Limb (tissue), 2 donors: ENCODE results near the gene GRP.
A peak's percentile ranks its signal among the peaks of the same experiment; 100 is the strongest.

Source experiments
- DNase-seq, 2 donors: peaks; one replicate each; pipeline ENCODE4 v3.0.0-alpha.2; 2016; ENCODE audit errors: extremely low spot score in 2 of 2

GRP gene

DNA sequence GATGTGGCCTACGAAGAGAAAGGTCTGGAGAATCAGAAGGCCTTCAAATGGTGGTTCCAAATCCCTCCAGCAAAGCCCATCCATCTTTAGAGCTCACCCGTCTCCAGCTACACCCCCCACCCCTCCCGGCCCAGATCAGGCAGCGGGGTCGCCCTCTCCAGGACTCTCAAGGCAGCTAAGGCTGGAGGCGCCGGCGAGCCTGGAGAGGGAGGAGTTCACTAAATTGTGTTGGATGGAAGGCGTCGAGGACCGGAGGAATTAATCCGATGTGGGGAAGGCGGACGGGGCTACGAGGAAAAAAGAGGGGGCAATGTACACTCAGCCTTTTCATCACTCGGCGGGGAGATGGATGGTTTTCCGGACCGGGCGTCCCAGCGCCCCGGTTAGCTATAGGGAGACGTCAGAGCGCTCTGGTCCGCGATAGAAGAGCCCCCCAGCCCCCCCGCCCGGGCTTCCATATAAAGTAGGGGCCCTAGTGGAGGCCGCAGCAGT lies at the start of gene GRP:
TSS of gene GRP (plus strand) at position 487 of the 492 bp plus-strand sequence. CDS start 108 bp downstream, outside the sequence.
- peak in 1 of 2 donors; percentile 34 for DNase-seq

DNA sequence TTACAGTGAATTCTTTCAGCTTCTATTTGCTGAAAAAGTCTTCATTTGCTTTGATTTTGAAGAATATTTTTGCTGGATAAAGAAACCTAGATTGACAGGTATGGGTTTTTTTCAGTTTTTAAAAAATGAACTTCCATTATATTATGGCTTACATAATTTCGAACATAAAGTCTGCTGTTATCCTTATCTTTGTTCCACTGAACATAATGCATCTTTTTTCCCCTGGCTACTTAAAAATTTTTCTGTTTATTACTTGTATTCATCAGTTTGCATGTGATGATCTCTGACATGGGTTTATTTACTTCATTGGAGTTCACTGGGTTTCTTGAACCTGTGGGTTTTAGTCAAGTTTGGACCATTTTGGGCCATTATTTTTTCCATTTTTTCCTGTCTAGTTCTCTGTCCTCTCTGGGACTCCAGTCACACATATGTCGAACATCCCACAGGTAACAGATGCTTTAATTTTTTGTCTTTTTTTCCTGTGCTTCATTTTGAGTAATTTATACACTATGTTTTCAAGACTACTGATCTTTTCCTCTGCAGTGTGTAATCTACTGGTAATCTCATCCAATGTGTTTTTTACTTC lies 47.2 kb upstream of the GRP start:
- DNase-seq = no peak

DNA sequence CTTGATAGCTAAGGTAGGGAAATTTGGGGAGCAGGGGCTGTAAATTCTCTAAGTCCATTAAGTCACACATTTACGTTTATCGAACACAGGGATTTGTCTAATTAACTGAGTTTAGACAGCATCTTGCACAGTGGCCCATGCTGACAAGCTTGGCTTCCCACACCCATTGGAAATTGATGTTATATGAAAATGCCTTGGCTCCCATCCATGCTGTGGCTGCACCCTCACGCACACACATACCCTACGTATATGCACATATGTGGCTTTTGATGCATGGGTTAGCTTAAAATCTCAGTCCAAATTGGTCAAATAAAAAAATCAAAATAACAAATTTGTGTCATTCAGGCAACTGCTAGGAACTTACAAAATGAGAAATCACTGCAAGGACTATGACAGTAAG lies 42.5 kb upstream of the GRP start:
- no peak for DNase-seq

DNA sequence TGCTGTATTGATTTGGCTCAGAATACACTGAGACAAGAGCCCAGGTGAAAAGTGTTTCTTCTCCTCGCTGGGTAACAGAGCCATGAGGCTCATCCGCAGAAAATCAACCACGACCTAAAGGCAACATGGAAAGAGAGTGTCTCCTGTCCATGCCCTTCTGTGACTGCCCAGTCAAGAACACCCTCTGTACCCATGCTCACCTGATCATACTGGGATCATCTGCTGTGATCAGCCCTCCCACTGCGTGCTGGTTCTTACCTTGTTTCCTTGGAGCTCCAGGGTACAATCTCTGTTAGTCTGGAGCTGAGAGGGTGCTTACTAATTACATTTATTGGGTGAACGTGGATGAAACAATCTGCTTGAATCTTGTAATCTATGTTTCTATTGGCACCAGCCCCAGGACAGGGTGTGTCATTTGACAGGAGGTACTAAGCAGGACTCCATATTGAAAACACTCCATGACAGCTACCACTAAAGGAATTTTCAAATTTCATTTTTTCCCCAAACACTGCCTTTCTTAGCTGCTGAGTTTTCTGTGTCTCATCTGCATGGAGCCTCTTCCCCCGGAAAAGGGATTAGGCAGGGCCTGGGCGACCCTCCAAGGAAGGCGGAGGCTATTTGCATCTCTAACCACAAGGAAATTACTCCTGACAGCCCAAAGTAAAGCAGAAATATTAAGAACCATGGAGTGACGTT lies 39.7 kb upstream of the GRP start:
- DNase-seq = peak in 1 of 2 donors; percentile 10

DNA sequence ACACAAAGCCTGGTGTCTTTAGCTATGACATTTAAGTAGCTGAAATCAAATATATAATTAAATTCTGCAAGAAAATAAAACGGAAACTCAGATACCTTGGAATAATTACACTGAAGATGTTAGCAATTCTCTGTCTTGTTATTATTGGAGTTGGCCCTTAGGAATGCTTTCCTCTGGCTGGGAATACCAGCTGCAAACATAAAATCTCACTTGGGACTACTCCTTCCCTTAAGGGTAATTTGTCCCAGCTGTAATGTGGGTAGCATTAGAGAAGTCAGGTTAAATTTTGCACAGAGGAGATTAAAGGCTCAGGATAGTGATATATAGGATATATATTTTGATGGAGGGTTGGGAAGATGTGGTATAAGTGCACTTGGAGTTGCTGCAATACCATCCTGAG lies 37.3 kb upstream of the GRP start:
- DNase-seq = no peak

DNA sequence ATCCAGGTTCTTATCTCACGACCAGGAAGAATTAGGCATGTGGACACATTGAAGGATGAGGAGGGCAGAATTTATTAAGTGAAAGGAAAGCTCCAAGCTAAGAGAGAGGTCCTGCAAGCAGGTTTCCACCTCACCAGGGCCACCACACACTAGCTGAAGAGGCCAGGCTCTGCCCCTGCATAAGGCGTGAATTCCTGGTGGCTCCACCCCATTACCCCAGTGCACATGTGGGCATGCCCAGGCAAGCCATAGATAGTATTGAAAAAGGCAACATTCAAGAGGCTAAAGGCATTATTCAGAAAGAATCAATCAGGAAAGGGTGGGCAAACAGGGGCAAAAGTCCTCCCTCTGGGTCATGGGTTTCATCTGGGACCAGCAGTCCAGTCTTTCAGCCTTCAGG lies 30.9 kb upstream of the GRP start:
- DNase-seq = no peak

DNA sequence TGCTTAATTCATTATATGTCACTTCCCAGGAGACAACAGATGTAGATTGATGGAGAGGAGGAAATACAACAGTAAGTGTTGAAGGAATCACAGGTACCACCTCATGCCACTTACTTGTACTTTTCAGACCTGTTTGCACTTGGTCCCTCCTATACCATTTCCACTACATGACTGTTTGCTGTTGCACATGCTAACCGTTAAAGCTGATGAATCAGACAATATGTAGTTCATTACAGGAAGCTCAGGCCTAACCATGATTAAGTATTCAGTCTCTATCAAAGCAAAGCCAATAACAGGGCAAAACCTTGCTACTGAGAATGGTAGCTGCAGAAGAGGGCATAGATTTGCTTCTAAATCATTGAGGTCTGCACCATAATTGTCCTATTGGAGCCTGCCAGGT lies 30.2 kb upstream of the GRP start:
- DNase-seq = no peak

DNA sequence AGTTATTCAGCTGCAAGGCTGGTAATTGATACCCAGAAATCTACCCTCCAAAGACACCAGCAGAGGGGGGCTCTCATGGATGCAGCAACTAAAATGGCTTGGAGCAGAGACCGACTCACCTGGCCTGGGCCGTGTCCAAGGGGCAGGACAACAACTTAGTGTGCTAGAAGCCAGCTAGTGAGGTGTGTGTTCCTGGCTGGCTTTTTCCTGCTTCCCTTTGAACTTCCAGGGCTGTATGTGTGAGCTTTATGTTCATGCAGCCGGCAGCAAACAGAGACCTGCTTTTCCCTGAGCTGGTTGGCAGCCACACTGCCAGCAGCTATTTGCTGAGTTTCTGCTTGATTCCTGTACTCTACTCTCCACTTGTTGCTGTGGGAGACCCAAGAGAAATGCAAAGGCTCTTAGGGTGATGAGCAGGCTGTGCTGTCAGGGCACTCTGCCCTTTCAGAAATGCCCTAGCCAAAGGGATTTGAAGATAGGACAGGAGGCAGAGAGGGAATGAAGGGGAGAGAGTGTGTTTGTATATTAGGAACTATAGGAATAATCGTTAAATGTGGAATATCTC lies 23.7 kb upstream of the GRP start:
- DNase-seq = peak in 1 of 2 donors; percentile 33

DNA sequence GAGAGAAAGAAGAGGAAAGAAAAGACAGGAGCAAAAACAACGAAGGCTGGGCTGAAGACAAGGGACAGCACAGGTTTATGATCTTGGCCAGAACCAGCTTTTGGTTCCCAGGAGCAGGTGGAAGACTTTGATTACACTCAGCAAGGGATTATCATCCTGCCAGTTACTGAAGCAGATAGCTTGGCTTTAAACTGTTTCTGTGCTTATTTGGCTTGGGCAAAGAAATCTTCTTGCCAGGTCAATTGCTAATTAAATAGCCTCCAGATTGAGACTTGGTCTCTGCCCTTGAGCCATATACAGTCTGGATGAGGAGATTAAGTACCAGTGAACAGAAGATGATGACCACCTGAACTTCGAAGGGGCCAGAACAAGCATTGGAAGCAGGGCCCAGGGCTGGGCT lies 22.3 kb upstream of the GRP start:
- DNase-seq = no peak

DNA sequence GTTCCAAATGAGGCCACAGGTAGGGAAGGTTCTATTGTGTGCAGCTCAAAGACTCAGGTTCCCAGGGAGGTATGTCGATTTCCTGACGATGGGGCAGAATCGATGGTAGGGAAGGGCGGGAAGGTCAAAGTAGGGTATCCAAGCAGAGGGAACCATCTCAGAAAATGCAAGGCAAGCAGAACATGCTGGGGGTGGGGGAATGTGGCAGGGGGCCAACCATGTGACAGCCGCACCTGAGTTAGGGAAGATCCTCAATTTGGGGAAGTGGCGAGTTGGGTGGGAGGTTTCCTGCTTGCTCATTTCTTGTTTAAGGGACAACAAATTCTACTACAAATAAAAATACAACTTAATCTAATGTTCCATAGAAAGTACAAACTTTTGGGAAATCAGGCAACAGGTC lies 21.7 kb upstream of the GRP start:
- no peak for DNase-seq

DNA sequence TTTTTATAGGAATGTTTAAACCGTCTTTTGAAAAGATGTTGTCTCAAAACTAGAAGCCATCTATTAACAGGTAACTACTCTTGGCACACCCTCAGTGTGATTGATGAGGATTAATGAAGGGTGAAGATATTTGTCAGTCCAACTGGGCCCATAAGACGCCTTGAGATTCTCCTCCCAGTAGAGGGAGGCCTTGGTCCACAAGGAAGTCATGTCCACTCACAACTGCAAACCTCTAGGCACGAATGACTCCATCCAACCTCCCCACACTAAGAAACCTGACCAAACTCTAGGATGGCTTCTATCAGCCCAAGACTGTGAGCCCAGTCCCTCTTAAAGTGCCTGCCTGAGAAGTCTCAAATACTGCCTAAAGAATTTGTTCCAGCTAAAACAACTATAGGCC lies 19.2 kb upstream of the GRP start:
- no peak for DNase-seq

DNA sequence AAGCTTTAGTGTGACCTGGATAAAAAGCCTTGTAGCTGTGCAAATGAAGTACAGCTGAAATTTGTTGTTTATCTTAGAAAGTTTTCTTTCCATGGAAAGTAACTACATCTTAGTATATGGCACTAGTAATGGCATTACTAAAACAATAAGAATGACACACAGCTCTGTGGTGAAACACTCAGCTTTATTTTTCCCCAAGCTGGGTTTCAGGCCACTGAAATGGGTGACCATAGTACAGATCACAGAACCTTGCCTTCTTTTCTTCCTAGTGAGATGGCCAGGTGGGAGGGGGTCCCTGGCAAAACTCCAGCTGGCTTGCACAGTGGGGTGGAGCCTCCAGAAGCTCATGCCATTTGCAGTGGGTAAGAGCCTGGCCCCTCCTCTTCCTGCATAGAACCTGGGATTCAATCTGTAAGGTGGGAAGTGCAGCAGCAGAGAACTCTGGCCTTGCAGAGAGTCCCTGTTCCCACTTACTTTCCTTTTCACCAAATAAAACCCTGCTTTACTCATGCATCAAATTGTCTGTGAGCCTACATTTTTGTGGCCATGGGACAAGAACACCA lies 17.6 kb upstream of the GRP start:
- no peak for DNase-seq

DNA sequence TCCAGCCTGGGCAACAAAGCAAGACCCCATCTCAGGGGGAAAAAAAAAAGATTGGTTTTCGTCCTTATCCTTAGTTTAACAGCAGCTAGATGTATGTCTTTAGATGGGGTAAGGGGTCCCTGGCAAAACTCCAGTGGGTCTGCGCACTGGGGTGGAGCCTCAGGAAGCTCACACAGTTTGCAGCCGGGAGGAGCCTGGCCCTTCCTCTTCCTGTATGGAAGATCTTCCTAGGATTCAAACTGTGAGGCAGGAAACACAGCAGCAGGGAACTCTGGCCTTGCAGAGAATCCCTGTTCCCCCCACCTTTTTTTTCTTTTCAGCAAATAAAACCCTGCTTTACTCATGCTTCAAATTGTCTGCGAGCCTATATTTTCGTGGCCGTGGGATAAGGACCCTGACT lies 12.5 kb upstream of the GRP start:
- no peak for DNase-seq

DNA sequence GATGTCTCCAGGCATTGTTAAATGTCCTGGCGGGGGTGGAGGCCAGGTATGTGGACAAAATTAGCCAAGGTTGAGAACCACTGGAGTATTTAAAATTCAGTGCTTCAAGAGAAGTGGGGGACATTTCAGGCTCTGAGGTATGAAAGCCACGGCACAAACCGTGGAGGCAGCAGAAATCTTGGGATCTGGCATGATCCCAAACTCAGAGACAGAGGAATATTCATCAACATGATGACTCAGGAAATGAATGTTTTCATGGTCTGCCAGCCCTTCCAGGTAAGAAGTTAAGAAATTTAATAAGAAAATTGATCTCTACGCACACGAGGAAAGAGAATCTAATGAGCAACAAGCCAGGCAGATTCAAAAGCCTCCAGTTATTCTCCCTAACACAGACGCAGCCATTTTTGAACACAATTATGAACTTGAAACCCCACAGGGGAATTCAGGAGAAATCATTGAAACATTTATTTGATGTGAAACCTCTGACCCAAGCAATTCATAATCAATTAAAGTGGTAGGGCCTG lies 11.3 kb upstream of the GRP start:
- DNase-seq = no peak

DNA sequence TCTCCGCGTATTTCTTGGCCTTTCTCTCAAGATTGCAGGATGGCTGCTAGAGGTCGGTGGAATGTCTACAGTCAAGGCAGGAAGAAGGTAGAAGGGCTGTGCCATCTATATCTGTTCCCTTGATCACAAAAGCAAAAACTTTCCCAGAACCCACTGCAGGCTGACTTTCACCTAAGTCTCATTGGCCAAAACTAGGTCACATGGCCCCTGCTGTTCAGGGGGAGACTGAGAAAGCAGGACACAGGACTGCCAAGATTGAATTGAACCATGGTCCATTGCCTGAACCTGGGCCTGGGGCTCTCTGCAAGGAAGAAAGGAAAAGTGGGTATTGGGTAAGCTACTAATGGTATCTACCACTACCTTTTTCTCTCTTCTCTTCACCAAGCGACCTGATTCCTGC lies 9.7 kb upstream of the GRP start:
- no peak for DNase-seq

DNA sequence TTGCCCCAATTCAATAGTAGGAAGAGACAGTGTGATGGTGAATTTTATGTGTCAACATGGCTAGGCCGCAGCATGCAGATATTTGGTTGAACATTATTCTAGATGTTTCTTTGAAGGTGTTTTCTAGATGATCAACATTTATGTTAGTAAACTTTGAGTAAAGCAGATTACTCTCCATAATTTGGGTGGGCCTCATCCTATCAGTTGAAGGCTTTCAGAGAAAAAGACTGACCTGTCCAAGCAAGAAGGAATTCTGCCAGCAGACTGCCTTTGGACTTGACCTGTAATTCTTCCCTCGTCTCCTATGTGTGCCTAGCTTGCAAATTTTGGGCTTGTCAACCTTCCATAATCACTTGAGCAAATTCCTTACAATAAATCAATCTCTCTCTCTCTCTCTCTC lies 8.3 kb upstream of the GRP start:
- DNase-seq = no peak

DNA sequence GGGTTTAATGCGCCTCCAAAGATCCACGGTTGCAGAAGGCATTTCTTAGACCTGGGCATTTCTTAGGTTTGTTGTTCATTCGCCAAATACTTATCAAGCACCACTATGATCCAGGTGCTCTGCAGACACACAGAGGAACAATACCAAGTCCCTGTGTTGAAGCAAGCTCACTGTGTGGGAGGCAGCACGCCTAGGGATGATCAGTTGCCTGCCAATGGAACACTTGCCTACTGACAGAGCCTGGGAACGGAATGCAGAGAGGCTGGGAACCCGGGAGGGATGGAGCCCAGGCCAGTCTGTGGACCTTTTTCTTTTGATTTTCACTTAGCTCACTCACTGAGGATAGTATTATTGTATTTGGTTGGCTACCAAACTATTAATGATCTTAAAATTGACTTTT lies 1.9 kb upstream of the GRP start:
- DNase-seq = no peak

DNA sequence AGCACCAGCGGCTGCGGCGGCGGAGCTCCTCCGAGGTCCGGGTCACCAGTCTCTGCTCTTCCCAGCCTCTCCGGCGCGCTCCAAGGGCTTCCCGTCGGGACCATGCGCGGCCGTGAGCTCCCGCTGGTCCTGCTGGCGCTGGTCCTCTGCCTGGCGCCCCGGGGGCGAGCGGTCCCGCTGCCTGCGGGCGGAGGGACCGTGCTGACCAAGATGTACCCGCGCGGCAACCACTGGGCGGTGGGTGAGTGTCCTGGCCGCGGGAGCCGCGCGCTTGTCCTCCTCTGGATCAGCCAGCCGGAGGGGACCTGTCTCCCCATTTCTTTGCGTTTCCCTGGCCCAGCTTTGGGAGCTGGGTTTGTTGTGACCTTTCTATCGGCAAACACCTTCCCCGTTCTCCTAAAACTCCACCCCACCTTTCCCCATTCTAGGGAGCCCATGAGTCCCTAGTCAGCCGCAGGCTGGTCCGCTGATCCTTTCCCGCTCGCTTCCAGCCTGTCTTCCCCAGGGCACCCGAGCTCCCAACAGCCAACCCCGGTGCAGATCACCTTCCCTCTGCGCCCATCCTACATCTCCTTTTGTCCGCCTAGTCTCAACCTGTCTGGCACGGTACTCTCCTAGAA lies 316 bp downstream of the GRP start:
- DNase-seq = peak in 1 of 2 donors; percentile 44

DNA sequence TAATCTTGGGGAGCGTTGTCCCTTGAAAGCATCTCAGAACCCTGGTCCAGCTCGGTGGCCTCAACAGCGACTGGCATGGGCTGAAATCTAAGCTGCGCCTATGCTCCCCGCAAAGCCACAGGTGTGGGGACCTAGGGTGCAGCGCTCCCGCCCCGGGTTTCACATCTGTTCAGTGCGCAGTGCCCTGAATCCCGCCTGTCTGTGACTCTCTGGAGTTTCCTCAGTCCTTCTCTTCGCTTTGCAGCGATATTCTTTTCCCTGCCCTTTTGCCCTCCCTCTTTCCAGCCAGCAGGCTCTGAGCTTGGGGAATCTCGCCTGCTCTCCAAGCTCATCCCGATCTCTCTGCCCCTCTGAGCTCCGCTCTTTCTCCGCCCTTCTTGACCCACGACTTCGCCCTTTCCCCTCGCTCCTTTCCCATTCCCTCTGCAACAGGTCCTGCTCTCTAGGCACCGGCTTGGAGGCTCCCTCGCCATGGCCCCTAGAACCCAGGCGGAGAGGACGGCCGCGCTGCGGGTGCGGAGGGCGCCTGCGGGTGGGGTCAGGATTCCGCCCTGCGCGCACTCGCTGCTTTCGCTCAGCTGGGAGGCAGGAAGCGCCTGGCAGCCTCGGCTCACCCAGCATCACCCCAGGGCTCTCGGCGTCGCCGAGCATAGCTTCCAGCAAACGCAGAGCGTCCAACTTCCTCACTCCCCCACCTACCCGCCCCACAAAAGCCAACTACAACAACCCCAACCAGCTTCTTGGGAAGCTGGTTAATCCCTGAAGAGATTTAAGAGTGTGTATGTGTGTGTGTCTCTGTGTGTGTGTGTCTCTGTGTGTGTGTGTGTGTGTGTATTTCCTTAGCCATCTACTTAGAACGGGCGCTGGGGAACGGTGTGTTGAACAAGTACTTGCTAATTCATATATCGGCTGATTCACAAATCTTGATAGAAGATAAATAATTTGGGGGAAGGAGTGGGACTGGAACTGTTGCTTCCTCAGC lies 1.1 kb downstream of the GRP start:
- DNase-seq = peak in 1 of 2 donors; percentile 40

DNA sequence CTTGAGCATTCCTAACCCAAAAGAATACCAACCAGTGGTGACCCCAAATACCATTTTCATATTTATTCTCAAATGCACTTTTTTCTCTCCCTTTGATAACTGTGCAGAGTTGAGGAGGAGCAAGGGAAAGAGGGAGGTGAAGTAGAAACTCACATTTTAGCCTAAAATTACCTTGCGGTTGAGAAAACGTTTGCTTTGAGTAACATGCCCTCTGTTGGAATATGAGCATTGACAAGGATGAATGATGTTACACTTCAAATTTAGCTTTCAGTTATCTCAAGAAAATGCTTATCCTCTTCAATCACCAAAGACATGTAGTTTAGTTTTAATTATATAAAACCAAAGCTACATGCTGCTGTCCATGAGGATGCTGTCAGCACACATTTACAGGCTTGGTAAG lies 2.4 kb downstream of the GRP start:
- DNase-seq = no peak

DNA sequence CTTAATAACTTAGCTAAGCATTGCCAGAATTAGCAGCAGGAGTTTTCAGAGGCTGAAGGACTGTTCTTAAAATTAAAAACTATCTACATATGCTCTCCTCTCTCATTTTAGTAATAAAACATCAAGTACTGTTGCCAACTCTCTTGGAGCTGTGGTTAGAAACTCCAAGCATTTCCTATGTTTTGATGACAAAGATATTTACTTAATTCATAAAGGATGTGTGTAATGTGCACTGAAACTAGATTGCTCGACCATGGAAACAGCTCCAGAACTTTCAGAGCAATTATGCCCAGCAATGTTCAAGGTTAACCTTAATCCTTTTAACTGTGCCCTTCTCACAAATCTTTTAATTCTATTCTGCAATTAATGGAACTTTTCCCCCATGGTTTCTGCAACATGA lies 8.4 kb downstream of the GRP start:
- peak in 1 of 2 donors; percentile 49 for DNase-seq
